22Rv1 (cell line): ENCODE measurements around the gene TSHZ1.

ENCODE experiments used
- CTCF ChIP-seq: fragments of 450-650 bp; IDR thresholded peaks from 2 replicates; pipeline ENCODE4 v1.5.1; 2017; ENCODE audit warnings: mild to moderate bottlenecking
- ZFX ChIP-seq: fragments of 450-650 bp; IDR thresholded peaks from 2 replicates; pipeline ENCODE4 v1.6.1; 2017; ENCODE audit warnings: antibody characterized with exemption, borderline replicate concordance

GRCh38 chr18:75279381-75279780 lies 68.8 kb downstream of the TSHZ1 start:
- TF ChIP-seq CTCF (no peak), ZFX (no peak)
